GM12892 (cell line): ENCODE measurements around the gene RTKN.

Experiments used
- POLR2A ChIP-seq: IDR thresholded peaks from 2 replicates; pipeline ENCODE4 v1.6.1; 2011; ENCODE audit warnings: low read depth, low read length, control low read depth
- POLR2AphosphoS5 ChIP-seq: IDR thresholded peaks from 2 replicates; pipeline ENCODE4 v1.6.1; 2011; ENCODE audit warnings: low read depth, low read length, control low read depth
- TAF1 ChIP-seq: IDR thresholded peaks from 2 replicates; pipeline ENCODE4 v1.6.1; 2011; ENCODE audit warnings: low read depth, mild to moderate bottlenecking, control low read depth, low read length, borderline replicate concordance

DNA sequence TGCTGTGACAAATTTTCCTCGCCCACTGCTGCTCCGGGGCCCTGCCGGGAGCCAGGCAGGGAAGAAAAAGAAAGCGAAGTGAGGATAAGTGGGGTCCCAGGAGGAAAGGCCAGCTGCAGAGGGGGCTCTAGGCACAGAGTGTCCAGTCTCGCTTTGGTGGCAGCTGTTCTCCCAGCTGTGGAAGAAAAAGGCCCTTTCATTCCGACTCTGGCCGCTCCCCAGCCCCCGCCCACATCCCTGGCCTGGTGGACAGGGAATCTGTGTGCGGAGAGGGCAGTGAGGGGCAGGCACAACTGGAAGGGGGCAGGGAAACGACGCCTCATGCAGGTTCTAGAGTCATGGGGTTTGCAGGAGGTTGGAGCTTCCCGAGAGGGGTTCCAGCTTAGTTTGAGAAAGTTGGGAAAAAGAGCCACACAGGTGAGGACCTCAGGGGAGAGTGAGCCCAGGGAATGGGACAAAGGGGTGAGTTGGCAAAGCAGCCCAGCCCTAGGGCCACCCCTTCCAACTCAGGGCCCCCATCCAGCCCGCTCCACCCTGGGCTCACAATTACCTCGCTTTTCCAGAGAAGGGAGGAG, 1.8 kb downstream of the RTKN start:
- TF ChIP-seq POLR2A (no peak), POLR2AphosphoS5 (no peak), TAF1 (no peak)
